ENCODE data around the gene CCDC47.

GRCh38 chr17:63752707-63753106, 20.7 kb downstream of the CCDC47 start:
- no peak for TF ChIP-seq OSR1 (CRISPR knock-in tag; IDR thresholded peaks at IDR 0.05)
- no peak for TF ChIP-seq TSHZ2 (CRISPR knock-in tag; IDR thresholded peaks at IDR 0.05)
- TF ChIP-seq ESRRG (CRISPR knock-in tag; IDR thresholded peaks at IDR 0.05), result no peak
- no peak for TF ChIP-seq RARB (CRISPR knock-in tag; IDR thresholded peaks at IDR 0.05)
- no peak for TF ChIP-seq TOX (CRISPR knock-in tag; IDR thresholded peaks at IDR 0.05; ENCODE audit: borderline replicate concordance)
- TF ChIP-seq POU6F1 (CRISPR knock-in tag; IDR thresholded peaks at IDR 0.05; ENCODE audit: borderline replicate concordance, low read depth), result no peak
